Sigmoid colon (tissue), 4 donors: ENCODE results near the gene FBXL16.

Experiments
- CTCF ChIP-seq, 4 experiments: fragments of 450-650 bp in 3 of 4; fragments of 200-600 bp in 1 of 4; IDR thresholded peaks; one replicate each; pipeline ENCODE4 v1.5.1; 2016 to 2019; ENCODE audit warnings: antibody characterized with exemption in 4 of 4, mild to moderate bottlenecking in 3 of 4, moderate library complexity in 2 of 4
- POLR2A ChIP-seq, 2 donors: fragments of 450-650 bp; IDR thresholded peaks; one replicate each; pipeline ENCODE4 v1.6.1; 2016; ENCODE audit warnings: antibody characterized with exemption in 2 of 2, mild to moderate bottlenecking in 2 of 2, moderate library complexity in 2 of 2
- POLR2AphosphoS5 ChIP-seq, 4 donors: sonication (generic); formaldehyde crosslinking; IDR thresholded peaks; one replicate each; pipeline ENCODE4 v1.6.1; 2017; ENCODE audit warnings: antibody characterized with exemption in 4 of 4

GRCh38 chr16:689175-689897 is 16.3 kb downstream of the FBXL16 start:
- TF ChIP-seq POLR2A (IDR thresholded peaks at IDR 0.05): no peak
- no peak for TF ChIP-seq CTCF (IDR thresholded peaks at IDR 0.05)
- TF ChIP-seq POLR2AphosphoS5 (IDR thresholded peaks at IDR 0.05): no peak
